ENCODE measurements around the gene ZMYM2.
A peak's percentile ranks its signal among the peaks of the same experiment; 100 is the strongest.
"Not testable (repeated sequence)": the region's sequence is repeated elsewhere in the genome, so short reads cannot be mapped to it uniquely, and the experiment has no call there.

The ZMYM2 gene

DNA sequence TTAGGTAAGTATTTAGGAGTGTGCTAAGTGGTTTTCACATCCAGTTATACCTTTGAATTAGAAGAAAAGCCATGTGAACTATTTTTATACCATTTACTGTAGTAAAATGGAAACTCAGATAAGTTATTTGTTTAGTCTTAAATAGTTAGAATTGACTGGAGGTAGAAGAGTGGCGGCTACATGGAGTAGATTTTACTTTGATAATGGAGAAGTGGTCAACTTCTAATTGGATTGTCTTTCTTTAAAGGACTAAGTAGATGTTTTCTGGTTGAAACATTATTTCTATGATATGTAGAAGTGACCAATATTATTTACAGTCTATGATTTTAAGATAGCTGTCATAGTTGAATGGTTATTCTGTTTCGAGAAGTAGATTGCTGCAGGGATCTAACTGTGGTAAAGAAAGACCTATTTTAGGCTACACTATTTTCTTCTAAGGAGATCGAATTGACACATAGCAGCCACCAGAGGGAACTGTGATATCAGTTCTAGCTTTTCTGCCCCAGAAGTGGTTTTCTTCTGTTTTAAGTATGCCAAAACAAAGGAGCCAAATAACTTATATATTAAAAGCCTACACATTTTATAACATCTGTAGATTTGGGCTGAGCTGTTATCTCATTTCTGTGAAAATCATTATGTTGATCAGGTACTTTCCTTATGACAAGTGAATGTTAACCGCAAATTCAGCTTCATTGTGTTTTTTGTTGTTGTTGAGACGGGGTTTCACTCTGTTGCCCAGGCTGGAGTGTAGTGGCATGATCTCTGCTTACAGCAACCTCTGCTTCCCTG, 26.1 kb downstream of the ZMYM2 start:
- DNase-seq, result peak; percentile 44

DNA sequence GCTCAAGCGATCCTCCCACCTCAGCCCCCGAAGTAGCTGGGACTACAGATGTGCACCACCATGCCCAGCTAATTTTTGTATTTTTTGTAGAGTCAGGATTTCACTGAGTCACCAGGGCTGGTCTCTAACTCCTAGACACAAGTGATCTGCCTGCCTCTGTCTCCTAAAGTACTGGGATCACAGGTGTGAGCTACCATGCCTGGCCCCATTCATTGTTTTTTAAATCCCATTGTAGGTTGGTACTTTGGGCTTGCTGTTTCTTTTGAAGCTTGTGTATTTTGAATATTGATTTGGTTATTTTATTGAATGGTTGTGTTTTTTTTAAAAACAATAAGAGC, 26.7 kb downstream of the ZMYM2 start:
- DNase-seq, result no peak

DNA sequence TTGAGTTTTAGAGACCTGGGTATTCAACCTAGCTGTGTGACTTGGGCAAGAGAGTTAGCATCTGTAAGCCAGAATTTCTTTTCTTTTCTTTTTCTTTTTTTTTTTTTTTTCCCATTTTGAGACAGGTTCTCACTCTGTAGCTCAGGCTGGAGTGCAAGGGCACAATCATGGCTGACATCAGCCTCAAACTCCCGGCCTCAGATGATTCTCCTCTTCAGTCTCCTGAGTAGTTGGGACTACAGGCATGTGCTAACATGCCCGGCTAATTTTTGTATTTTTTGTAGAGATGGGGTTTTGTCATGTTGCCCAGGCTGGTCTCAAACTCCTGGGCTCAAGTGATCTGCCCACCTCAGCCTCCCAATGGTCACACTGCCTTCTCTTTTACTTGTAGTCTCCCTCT, 33.0 kb downstream of the ZMYM2 start:
- no peak for DNase-seq

DNA sequence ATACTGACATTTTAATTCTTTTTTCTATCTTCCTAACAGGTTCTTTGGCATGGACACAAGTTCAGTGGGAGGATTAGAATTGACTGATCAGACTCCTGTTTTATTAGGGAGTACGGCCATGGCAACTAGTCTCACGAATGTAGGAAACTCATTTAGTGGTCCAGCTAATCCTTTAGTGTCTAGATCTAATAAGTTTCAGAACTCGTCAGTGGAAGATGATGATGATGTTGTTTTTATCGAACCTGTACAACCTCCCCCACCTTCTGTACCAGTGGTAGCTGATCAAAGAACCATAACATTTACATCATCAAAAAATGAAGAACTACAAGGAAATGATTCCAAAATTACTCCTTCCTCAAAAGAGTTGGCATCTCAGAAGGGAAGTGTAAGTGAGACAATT, 34.5 kb downstream of the ZMYM2 start:
- DNase-seq, result no peak

DNA sequence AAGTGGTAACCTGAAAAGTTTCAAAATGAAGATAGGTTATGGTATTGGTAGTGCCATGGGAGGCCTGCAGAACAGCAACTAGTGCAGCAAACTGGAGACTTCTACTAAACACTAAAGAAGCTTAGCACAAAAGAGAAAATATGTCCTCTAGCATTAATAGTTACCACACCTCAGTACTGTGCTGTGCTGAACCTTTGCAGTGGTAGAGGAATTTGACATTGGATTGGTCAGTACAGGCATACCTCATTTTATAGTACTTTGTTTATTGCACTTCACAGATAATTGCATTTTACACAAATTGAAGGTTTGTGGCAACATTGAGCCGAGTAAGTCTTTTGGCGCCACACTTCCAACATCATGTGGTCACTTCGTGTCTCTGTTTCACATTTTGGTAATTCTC, 40.4 kb downstream of the ZMYM2 start:
- DNase-seq, result no peak

DNA sequence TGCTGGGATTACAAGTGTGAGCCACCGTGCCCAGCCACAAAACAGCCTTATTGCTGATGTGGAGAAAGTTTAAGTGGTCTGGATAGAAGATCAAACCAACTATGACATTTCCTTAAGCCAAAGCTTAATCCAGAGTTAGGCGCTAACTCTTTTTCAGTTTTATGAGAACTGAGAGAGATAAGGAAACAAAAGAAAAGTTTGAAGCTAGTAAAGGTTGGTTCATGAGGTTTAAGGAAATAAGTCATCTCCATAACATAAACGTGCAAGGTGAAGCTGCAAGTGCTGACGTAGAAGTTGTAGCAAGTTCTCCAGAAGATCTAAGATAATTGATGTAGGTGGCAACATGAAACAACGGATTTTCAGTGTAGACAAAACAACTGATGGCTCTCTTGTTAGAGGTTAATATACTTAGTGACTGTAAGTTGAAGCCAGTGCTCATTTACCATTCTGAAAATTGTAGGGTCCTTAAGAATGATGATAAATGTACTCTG, 41.6 kb downstream of the ZMYM2 start:
- no peak for DNase-seq

DNA sequence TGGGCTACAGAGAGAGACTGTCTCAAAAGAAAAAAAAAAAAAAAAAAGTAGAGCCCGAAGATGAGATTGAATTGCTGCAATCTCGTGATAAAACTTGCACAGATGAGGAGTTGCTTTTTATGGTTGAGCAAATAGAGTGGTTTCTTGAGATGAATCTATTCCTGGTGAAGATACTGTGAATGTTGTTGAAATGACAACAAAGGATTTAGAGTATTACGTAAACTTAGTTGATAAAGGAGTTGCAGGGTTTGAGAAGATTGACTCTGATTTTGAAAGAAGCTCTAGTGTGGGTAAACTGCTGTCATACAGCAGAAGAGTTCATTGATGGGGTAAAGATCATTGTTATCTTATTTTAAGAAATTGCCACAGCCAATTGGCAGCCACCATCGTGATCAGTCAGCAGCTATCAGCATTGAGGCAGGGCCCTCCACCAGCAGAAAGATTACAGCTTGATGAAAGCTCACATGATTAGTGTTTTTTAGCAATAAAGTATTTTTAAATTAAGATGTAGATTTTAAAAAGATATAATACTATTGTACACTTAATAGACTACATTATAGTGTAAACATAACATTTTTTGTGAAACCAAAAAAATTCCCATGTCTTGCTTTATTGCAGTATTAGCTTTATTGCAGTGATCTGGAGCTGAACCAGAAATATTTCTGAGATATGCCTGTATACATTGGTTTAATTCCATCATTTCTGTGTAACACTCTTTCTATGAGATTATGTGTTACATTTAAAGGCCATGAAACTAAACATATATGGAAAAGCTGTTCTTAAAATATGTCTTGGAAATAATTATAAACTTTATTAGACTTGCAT, 43.1 kb downstream of the ZMYM2 start:
- no peak for DNase-seq

DNA sequence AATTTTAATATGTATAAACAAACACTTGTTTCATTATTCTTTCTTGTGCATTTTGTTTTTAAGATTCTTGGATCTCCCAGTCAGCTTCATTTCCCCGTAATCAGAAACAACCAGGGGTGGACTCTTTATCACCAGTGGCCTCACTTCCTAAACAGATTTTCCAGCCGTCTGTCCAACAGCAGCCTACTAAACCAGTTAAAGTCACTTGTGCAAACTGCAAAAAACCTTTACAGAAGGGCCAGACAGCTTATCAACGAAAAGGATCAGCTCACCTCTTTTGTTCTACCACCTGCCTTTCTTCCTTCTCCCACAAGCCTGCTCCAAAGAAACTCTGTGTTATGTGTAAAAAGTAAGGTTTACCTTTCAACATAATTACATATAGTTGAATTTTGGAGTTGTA, 44.3 kb downstream of the ZMYM2 start:
- no peak for DNase-seq

DNA sequence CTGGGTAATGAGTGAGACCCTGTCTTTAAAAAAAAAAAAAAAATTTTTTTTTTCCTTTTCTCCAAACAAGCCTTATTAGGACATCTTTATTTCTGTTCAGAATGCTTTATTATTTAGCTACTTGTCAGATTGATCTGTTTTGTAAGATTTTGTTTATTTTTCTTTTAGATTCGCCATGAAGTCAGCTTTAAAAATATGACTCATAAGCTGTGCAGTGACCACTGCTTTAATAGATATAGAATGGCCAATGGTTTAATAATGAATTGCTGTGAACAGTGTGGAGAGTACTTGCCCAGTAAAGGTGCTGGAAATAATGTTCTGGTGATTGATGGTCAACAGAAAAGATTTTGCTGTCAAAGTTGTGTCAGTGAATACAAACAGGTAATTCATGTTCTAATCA, 47.7 kb downstream of the ZMYM2 start:
- peak; percentile 83 for DNase-seq

DNA sequence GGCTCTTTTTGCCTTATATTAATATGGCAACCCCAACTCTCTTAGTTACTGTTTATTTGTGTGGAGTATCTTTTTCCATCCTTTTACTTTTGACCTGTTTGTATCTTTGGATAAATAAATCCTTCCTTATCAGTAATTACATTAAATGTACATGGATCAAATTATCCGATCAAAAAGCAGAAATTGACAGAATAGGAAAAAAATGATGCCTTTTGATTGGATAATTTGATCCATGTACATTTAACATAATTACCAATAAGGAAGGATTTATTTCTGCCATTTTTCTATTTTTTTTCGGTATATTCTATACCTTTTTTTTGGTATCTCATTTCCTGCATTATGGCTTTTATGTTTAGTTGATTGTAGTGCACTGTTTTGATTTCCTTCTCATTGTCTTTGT, 57.2 kb downstream of the ZMYM2 start:
- no peak for DNase-seq

DNA sequence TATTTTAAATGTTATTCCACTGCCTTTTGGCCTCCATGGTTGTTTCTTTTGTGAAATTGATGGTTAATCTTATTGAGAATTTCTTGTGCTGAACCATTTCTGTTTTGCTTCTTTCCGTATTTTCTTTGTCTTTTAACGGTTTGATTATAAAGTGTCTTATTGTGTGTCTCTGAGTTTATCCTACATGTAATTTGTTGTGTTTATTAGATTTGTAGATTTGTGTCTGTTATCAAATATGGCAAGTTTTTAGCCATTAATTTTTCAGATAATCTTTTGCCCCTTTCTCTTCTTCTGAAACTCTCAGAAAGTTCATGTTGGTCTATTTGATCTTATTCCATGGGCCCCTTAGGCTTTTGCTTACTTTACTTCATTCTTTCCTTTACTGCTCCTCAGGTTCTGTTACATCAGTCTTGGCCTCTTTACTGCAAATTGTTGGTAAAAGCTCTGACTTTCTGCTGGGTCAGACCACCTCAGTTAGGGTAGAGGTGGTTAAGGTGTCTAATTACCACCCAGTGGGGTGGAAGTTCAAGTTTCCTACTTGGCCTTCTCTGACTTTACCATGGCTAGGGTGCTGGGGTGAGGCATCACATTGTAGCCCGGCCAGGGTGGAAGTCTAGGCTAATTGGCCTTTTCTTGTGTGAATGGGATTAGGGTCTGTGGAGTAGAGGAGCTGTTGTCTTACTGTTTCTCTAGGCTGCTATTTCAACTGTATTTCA, 58.3 kb downstream of the ZMYM2 start:
- no peak for DNase-seq

DNA sequence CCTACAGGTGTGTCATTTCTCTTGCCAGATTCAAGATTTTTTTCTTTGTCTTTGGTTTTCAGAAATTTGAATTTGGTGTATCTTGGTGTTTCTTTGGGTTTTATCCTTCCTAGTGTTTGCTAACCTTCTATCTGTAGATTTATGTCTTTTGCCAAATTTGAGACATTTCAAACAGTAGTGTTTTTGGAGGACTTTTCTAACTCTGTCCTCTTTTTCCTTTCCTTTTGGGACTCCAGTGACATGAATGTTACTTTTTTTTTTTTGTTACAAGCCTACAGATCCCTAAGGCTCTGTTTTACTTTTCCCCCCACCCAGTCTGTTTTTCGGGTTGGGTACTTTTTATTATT, 58.8 kb downstream of the ZMYM2 start:
- no peak for DNase-seq

DNA sequence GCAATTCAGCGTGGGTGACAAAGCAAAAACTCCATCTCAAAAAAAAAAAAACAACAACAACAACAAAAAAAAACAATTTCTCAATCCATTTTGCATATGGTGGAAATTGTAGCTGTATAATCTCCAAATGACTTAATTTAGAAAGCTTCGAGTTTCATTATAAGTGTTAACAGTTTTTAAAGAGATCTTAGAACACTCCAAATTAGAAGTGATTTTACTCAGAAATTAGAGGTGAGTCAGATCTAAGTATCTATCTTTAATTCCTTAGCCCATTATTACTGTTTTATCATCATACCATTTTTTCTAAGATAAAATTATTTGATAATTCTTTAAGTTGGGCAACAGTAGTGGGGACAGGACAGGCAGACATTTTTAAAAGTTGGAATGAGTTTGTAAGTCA, 60.5 kb downstream of the ZMYM2 start:
- DNase-seq, result no peak

DNA sequence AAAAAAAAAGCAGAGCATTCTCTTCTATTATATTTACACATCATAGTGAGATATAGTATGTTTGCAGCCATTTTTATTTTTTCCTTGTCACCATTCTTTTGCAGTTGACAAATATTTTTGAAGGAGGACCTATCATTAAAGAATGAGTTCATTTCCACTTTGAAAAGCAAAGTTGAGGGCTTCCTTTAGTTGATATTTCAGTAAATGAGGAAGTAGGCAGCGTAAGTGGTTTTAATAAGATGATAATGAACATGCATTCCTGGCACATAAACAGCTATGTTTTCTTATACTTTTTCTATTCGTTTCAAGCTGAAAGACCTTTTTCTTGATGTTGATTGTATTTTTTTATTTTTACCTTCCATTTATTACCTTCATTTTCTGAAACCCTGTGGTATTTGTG, 66.2 kb downstream of the ZMYM2 start:
- DNase-seq, result no peak

DNA sequence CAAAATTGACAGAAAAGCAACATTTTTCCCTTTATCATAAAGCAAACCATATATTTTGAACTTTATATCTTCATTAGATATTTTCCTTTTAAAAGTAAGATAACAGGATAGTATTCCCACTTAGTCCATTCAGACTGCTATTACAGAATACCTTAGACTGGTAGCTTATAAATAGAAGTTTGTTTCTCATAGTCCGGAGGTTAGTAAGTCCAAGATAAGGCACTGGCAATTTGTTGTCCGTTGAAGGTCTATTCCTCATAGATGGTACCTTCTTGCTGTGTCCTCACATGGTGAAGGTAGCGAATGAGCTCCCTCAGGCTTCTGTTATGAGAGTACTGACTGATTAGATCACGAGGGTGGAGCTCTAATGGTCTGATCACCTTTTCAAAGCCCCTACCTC, 70.4 kb downstream of the ZMYM2 start:
- no peak for DNase-seq

DNA sequence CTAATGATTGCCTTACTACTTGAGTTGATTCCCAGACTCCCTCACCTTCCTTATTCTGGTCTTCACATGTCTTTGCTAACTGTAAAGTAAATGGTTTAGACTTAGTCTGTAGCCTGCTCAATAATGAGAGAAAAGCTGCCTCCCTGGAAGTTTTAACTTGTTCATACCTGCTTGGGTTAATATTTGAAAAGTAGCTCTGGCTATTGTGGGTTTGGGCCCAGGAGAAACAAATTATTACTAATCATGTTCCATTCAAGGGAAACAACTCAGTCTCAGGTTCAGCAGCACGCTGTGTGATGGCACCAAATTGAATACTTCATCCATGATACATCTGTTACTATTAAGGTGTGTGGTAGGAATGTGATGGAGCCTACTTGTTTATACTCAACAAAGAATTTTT, 75.0 kb downstream of the ZMYM2 start:
- DNase-seq, result no peak

DNA sequence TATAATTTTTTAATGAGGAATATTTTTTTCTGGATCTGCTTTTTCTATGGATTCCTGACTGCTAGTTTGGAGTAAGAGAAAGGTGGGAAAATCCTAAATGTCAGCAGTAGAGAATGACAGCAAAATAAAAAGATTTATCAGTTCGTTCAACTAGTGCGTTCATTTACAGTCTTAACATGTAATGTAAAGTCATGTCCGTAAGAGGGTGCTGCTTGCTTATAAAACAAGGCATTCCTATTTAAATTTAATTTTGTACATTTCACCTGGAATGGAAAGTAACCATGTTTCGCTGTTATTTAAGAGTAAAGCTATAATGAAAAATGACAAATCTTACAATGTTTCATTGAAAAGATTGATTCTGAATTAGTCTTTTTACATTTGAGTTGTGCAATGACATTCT, 76.6 kb downstream of the ZMYM2 start:
- no peak for DNase-seq

DNA sequence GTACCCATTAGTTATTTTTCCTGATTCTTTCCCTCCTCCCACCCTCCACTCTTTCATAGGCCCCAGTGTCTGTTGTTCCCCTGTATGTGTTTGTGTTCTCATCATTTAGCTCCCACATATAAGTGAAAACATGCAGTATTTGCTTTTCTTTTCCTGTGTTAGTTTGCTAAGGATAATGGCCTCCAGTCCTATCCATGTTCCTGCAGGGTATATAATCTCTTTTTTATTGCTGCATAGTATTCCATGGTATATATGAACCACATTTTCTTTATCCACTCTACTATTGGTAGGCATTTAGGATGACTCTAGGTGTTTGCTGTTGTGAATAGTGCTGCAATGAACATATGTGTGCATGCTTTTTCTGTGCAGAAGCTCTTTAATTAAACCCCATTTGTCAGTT, 79.4 kb downstream of the ZMYM2 start:
- DNase-seq, result no peak

DNA sequence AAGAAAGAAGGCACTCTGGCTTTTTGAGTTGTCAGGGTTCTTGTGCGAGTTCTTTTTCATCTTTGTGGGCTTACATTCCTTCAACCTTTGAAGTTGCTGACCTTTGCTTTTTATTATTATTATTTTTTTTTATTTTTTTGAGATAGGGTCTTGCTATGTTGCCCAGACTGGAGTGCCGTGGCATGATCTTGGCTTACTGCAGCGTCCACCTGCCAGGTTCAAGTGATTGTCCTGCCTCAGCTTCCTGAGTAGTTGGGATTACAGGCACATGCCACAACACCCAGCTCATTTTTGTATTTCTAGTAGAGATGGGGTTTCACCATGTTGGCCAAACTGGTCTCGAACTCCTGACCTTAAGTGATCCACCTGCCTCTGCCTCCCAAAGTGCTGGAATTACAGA, 84.1 kb downstream of the ZMYM2 start:
- DNase-seq, result not testable (repeated sequence)

DNA sequence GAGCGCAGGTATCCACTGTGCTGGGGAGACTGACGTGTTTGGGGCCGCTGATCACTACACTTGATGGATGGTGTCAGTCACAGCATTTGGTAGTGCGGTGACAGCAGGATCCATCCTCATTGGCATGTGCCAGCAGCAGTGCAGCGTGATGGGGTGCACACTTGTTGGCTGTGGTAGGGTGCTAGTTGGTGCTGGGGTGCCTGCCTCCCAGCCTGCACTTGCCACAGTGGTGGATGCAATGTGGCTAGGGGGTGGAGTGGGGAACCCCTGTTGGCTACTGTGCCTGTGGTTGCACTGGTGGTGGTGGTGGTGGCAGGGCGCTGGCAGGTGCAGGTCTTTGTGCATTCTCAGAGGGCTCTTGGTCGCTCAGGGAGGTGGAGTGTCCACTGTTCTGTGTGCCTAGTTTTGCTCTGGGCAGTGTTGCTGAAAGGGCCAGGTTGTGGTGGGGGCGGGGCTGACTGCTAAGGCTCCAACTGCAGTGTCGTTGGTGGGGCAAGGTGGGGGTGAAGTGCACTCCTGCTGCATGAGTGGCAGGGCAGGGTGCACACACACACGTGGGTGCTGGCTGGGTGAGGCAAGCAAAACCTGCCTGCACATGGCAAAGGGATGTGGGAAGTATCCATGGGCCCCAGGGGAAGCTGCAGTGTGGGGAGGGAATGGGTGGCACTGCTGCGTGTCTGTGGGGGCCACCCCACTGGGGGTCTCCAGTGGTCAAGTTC, 84.8 kb downstream of the ZMYM2 start:
- no peak for DNase-seq

DNA sequence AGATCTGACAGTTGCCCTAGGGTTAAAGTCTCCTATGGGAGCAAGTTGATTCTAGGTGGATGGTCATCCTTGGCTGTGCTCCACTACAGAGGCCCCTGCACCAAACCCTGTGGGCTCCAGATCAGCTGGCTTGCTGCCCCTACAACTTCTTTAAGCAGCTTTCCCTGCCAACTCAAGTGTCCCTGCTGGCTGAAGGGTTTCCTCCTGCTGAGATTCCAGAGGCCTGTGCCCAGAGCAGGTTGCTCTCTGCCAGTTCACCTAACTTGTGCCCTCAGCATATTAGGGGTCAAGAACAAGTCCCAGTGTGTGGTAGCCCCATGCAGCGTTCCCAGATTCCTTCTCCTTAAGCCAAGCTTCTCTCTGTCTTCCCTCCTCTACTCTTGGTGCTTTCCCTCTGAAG, 85.6 kb downstream of the ZMYM2 start:
- no peak for DNase-seq

DNA sequence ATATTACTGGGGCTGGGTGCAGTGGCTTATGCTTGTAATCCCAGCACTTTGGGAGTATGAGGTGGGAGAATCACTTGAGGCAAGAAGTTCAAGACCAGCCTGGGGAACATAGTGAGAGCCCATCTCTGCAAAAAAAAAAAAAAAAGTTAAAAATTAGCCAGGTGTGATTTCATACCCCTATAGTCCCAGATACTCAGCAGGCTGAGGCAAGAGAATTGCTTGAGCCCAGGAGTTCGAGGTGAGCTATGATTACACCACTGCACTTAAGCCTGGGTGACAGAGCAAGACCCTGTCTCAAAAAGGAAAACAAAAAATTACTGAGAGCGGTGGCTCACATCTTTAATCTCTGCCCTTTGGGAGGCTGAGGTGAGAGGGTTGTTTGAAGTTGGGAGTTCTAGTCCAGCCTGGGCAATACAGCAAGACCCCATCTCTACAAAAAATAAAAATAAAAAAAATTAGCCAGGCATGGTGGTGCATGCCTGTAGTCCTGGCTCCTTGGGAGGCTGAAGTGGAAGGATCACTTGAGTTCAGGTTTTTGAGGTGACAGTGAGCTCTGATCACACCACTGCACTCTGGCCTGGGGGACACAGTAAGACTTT, 87.5 kb downstream of the ZMYM2 start:
- no peak for DNase-seq

Data from HCEC 1CT (cell line).